ENCODE measurements around the gene STAU1. TPM values are rescaled to one million over a fixed set of nuclear protein-coding genes. Genes with fewer than 3 reads are reported as not detected.
A peak's percentile ranks its signal among the peaks of the same experiment; 100 is the strongest.

STAU1 gene, protein sequence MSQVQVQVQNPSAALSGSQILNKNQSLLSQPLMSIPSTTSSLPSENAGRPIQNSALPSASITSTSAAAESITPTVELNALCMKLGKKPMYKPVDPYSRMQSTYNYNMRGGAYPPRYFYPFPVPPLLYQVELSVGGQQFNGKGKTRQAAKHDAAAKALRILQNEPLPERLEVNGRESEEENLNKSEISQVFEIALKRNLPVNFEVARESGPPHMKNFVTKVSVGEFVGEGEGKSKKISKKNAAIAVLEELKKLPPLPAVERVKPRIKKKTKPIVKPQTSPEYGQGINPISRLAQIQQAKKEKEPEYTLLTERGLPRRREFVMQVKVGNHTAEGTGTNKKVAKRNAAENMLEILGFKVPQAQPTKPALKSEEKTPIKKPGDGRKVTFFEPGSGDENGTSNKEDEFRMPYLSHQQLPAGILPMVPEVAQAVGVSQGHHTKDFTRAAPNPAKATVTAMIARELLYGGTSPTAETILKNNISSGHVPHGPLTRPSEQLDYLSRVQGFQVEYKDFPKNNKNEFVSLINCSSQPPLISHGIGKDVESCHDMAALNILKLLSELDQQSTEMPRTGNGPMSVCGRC
- total RNA-seq (2014; rRNA removed; shearing (Covaris generic)), result 38.8 and 45.7 TPM in 2 replicates

DNA sequence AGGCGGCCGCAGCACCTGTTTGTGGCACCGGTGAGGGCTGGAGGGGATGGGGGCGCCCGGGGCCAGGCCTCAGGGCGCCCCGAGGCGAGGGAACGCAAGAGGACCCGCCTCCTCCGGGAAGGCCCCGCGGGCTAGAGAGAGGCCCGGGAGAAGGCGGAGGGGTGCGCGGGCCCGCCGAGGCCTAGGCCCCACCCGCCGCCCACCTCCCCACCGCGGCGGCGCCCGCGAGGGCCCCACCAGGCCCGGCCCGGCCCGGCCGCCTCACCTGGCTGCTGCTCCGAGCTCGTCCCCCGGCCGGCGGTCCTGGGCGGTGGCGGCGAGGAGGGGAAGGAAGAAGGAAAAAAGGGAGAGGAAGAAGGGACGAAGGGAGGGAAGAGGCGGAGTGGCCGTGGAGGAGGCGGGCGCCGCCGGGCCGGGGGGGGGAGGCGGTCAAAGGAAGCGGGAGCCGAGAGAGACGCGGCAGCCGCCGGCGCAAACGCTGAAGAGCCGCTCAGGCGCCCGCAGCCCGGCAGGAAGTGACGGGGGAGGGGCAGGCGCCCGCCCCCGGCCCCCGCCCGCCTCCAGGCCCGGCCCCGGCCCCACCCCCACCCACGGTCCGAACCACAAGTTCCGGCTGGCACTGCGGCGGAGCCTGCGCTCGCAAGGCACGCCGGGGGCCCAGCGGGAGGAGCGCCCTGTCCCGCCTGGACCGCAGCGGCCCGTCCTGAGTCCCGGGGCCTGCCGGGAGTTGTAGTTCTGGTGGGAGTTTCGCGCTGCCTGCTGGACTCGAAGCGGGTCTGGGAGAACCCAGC, at the start of gene STAU1:
STAU1 (minus strand) TSS at position 484 of the 791 bp plus-strand sequence. CDS start 22,133 bp downstream, outside the sequence.
- peak; percentile 84 to 95 for DNase-seq (ENCODE audit: low read depth in 1 of 2, low spot score in 2 of 2)
- H3K27me3 ChIP-seq (replicated peaks), result no peaks in the 10 kb centered on the region
- H3K36me3 ChIP-seq, result peaks cover 10% of the 10 kb centered on the region
- peak within 1 kb of the TSS; percentile 68 for H3K27ac ChIP-seq
- H3K9me3 ChIP-seq (replicated peaks), result no peaks in the 10 kb centered on the region
- H3K4me1 ChIP-seq (replicated peaks), result peaks cover 3% of the 10 kb centered on the region; the same call in 1 of the 2 replicates
- peak within 1 kb of the TSS; percentile 97 for H3K4me3 ChIP-seq

DNA sequence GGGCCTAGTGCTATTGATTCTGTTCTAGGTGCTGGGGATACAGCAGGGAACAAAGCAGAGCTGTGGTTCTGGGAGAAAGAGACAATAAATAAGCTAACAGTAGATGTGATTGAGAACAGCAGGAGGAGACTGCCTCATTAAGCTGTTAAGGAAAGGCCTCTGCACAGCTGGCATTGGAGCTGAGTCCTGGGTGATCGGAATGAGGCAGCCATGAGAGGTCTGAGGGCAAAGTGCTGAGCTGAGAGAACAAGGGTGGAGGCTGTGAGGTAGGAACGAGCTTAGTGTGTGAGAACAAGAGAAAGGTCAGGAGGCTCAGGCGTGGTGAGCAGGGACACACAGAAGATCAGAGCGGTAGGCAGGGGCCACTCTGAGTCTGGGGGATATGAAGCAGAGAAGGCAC, 49.4 kb upstream of the STAU1 start:
- no peaks in the 10 kb centered on the region for H3K9me3 ChIP-seq (replicated peaks)
- H3K27me3 ChIP-seq (replicated peaks), result no peaks in the 10 kb centered on the region
- H3K36me3 ChIP-seq, result peaks cover 88% of the 10 kb centered on the region
- H3K4me3 ChIP-seq, result no peak overlapping the region
- H3K4me1 ChIP-seq (replicated peaks), result no peaks in the 10 kb centered on the region
- H3K27ac ChIP-seq, result no peak overlapping the region
- no peak for DNase-seq (ENCODE audit: low read depth in 1 of 2, low spot score in 2 of 2)

DNA sequence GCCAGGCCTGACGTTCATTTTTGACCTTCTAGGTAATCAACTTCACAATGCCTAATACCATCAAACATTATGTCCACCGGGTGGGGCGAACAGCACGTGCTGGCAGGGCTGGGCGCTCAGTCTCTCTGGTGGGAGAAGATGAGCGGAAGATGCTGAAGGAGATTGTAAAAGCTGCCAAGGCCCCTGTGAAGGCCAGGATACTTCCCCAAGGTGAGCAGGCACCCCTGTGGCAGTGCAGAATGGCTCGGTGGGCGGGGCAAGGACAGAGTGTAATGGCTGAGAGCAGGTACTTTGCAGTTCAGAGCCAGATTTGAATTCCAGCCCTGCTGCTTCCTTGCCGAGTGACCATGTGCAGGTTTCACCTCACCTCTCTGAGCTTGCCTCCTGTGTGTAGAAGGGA, 48.2 kb upstream of the STAU1 start:
- H3K27ac ChIP-seq, result no peak overlapping the region
- peaks cover 83% of the 10 kb centered on the region for H3K36me3 ChIP-seq
- no peak overlapping the region for H3K4me3 ChIP-seq
- no peaks in the 10 kb centered on the region for H3K9me3 ChIP-seq (replicated peaks)
- H3K27me3 ChIP-seq (replicated peaks), result no peaks in the 10 kb centered on the region
- no peaks in the 10 kb centered on the region for H3K4me1 ChIP-seq (replicated peaks)
- no peak for DNase-seq (ENCODE audit: low read depth in 1 of 2, low spot score in 2 of 2)

DNA sequence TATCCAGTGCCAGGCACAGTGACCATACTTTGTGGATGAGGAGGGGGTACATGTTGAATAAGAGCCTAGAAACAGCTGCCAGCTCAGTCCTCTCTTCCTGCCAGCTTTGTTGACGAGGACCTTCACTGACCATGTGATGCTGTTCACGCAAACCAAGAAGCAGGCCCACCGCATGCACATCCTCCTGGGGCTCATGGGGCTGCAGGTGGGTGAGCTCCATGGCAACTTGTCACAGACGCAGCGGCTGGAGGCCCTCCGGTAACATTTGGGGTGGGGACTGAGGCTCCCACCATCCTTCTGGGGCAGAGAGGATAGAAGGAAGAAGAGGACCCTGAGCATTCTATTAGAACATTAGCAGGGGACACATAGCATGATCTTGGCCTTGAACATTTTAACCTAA, 46.7 kb upstream of the STAU1 start:
- Histone ChIP-seq H3K4me3 (no peak overlapping the region), H3K27ac (no peak overlapping the region), H3K27me3 (replicated peaks) (no peaks in the 10 kb centered on the region), H3K4me1 (replicated peaks) (no peaks in the 10 kb centered on the region), H3K9me3 (replicated peaks) (no peaks in the 10 kb centered on the region), H3K36me3 (peaks cover 84% of the 10 kb centered on the region)
- DNase-seq (ENCODE audit: low read depth in 1 of 2, low spot score in 2 of 2), result no peak

DNA sequence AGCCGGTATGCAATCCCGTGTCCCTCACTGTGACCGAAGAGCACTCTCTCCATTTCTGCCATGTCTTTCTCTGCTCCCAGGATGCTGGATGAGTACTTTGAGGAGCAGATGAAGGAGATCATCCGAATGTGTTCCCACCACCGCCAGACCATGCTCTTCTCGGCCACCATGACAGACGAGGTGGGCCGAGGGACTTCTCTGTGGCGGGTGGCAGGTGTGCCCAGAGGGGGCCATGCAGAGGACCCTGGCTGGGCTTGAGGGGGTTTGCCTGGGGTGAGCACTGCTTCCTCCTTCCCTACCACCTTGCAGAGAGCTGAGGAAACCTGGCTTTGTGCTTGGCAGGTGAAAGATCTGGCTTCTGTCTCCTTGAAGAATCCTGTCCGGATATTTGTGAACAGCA, 45.1 kb upstream of the STAU1 start:
- peaks cover 84% of the 10 kb centered on the region for H3K36me3 ChIP-seq
- H3K4me3 ChIP-seq, result no peak overlapping the region

DNA sequence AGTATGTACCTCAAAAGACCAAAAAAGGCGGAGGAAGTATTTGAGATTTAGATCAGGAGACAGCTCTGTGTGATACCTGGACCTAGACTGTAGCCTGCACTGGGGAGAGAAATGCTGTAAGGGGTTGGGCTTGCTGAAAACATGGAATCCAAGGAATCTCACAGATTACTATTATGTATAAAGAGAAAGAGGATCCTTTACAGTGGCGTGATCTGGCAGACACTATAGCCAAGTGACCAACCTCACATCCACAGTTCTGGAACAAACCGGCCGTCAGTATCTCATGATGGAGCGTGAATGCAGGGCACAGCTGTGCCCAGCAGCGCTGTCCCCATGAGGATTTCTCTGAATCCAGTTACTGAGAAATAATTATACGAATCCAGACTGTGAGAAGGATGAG, 43.3 kb upstream of the STAU1 start:
- Histone ChIP-seq H3K27me3 (replicated peaks) (no peaks in the 10 kb centered on the region), H3K36me3 (peaks cover 76% of the 10 kb centered on the region), H3K9me3 (replicated peaks) (no peaks in the 10 kb centered on the region), H3K4me3 (no peak overlapping the region), H3K4me1 (replicated peaks) (no peaks in the 10 kb centered on the region), H3K27ac (no peak overlapping the region)
- DNase-seq (ENCODE audit: low read depth in 1 of 2, low spot score in 2 of 2), result no peak

More for the DNA sequence above, 45.1 kb upstream of the STAU1 start:
- Histone ChIP-seq H3K4me1 (replicated peaks) (no peaks in the 10 kb centered on the region), H3K27ac (no peak overlapping the region), H3K9me3 (replicated peaks) (no peaks in the 10 kb centered on the region), H3K27me3 (replicated peaks) (no peaks in the 10 kb centered on the region)
- no peak for DNase-seq (ENCODE audit: low read depth in 1 of 2, low spot score in 2 of 2)

DNA sequence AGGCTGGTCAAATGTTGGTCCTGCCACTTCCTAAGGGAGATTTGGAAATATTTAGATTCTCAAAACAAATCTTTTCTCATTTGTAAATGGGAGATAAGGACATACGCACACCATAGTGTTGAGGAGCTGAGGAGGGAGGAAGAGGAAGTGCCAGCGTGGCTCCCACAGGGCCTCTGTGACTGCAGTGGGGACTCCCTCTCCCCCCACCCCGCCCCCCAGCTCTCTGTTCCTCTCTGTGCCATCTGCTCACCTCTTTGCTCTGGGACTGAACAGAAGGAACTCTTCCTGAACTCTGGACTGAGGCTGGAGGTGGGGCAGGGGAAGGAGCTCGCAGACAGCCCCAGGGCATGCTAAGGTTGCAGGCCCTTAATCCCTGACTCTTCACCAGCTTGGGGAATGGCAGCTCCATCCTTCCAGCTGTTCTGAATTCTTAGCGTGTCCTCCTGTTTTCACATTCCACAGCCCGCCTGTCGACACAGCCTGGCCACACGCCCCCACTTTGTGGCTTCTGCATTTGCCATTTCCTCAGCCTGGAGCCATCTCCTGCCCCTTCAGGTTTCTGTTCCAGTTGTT, 42.5 kb upstream of the STAU1 start:
- Histone ChIP-seq H3K9me3 (replicated peaks) (no peaks in the 10 kb centered on the region), H3K4me3 (no peak overlapping the region), H3K4me1 (replicated peaks) (no peaks in the 10 kb centered on the region), H3K36me3 (peaks cover 76% of the 10 kb centered on the region), H3K27me3 (replicated peaks) (no peaks in the 10 kb centered on the region), H3K27ac (no peak overlapping the region)
- no peak for DNase-seq (ENCODE audit: low read depth in 1 of 2, low spot score in 2 of 2)

DNA sequence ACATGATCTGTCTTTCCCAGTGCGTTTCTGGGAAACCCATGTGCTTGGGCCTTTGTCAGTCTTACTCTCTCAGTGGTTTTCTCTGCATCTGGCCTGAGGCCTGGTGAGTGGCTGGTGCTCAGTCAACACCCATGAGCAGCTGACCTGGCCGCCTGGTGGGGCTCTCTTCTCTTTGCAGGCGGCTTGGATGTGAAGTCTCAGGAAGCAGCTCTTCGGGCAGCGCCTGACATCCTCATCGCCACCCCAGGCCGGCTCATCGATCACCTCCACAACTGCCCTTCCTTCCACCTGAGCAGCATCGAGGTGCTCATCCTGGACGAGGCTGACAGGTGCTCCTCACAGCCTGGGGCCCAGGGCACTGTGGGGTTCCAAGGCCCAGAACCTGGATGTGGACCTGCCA, 41.9 kb upstream of the STAU1 start:
- DNase-seq (ENCODE audit: low read depth in 1 of 2, low spot score in 2 of 2), result no peak
- Histone ChIP-seq H3K4me3 (no peak overlapping the region), H3K9me3 (replicated peaks) (no peaks in the 10 kb centered on the region), H3K27ac (no peak overlapping the region), H3K4me1 (replicated peaks) (no peaks in the 10 kb centered on the region), H3K27me3 (replicated peaks) (no peaks in the 10 kb centered on the region), H3K36me3 (peaks cover 75% of the 10 kb centered on the region)

DNA sequence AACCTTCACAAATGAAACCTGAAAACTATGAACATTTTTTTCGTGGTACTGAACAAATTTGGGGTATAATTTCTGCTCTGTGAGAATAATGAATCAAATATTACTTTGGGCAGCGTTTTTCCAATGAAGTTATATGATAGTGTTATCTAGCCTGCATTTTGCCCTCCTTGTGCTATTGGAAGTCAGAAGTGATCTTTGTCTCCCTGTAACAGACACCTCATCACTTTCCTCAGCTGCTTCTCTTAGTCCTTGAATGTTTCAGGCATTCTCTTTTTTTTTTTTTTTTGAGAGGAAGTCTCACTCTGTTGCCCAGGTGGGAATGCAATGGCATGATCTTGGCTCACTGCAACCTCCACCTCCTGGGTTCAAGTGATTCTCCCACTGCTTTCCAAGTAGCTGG, 41.2 kb upstream of the STAU1 start:
- Histone ChIP-seq H3K27me3 (replicated peaks) (no peaks in the 10 kb centered on the region), H3K27ac (no peak overlapping the region), H3K9me3 (replicated peaks) (no peaks in the 10 kb centered on the region), H3K4me3 (no peak overlapping the region), H3K4me1 (replicated peaks) (no peaks in the 10 kb centered on the region), H3K36me3 (peaks cover 75% of the 10 kb centered on the region)
- DNase-seq (ENCODE audit: low read depth in 1 of 2, low spot score in 2 of 2), result no peak

DNA sequence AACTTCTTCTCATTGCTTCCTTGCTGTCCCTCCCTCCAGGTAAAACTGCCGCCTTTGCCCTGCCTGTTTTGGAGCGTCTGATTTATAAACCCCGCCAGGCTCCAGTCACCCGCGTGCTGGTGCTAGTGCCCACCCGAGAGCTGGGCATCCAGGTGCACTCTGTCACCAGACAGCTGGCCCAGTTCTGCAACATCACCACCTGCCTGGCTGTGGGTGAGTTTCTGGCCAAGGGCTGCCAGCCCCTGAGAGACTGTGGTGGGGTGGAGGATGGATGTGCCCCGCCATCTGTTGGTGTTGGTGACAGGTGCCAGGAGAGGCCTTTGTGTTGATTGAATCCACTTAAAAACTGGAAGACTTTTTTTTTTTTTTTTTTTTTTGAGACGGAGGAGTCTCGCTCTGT, 40.5 kb upstream of the STAU1 start:
- DNase-seq (ENCODE audit: low read depth in 1 of 2, low spot score in 2 of 2), result no peak

DNA sequence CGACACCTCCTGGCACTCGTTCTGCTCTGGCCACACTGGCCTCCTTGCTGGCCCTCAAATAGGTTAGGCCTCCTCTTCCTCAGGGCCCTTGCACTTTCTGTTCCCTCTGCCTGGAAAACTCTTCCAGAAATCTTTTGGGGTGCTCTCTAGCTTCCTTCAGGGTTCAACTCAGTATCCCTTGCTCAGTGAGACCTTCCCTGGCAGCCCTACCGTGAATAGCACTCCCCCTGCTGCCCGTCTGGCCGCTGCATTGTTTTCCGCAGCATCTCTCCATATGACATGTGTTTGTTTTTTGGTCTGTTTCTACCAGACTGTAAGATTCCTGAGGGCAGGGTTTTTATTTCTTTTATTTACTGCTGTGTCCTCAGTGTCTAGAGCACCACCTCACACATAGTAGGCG, 37.8 kb upstream of the STAU1 start:
- no peak for DNase-seq (ENCODE audit: low read depth in 1 of 2, low spot score in 2 of 2)
- Histone ChIP-seq H3K27me3 (replicated peaks) (no peaks in the 10 kb centered on the region), H3K4me3 (no peak overlapping the region), H3K4me1 (replicated peaks) (no peaks in the 10 kb centered on the region), H3K36me3 (peaks cover 83% of the 10 kb centered on the region), H3K9me3 (replicated peaks) (no peaks in the 10 kb centered on the region), H3K27ac (no peak overlapping the region)

More for the DNA sequence above, 40.5 kb upstream of the STAU1 start:
- Histone ChIP-seq H3K4me3 (no peak overlapping the region), H3K9me3 (replicated peaks) (no peaks in the 10 kb centered on the region), H3K36me3 (peaks cover 75% of the 10 kb centered on the region), H3K4me1 (replicated peaks) (no peaks in the 10 kb centered on the region), H3K27me3 (replicated peaks) (no peaks in the 10 kb centered on the region), H3K27ac (no peak overlapping the region)

DNA sequence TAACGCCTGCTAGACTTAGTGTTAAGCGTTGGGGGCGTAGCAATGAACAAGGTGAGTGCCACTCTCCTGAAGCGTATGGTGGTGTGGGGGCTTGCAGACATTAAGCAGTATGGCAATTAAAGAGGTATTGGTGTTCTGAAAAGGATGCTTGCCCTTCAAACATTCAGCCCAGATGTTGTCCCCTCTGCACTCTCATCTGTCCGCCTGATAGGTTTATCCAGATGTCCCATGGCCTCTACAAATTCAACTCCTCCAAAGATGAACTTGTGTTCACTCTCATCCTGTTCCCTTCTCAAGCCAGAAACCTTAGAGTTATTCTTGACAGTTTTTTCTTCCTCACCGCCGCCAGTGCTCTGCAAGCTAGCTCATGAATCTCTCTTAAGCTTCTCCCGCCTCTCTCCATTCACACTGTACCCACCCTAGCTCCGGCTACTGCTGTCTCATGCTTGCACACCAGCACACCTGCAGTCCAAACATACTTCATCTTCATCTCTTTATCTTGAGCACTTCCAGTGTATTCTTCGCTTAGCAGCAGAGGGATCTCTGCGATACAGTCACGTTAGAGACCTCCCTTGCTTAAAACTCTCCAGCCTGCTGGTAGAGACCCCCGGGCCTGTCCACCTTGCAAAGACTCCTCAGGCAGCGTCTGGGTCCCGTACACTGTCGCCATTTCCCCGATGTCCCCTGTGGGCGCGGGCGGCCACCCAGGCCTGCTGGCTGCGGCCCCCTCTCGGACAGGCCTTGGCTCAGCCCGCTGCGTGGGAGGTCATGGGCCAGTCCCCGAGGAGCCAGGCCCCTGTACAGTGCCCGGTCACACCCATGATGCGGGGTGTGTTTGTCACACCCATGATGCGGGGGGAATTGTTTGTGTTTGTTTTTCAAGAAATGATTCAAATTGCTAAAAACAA, 32.0 kb upstream of the STAU1 start:
- no peak for DNase-seq (ENCODE audit: low read depth in 1 of 2, low spot score in 2 of 2)
- H3K4me3 ChIP-seq, result peak overlapping the region; percentile 64

More for the DNA sequence above, 32.0 kb upstream of the STAU1 start:
- no peaks in the 10 kb centered on the region for H3K27me3 ChIP-seq (replicated peaks)
- peaks cover 46% of the 10 kb centered on the region for H3K36me3 ChIP-seq
- no peaks in the 10 kb centered on the region for H3K9me3 ChIP-seq (replicated peaks)
- H3K4me1 ChIP-seq (replicated peaks), result peaks cover 11% of the 10 kb centered on the region
- peak overlapping the region; percentile 53; the same call in 1 of the 2 replicates for H3K27ac ChIP-seq

Measured in SJSA1 (cell line).